ENCODE measurements around the gene BPIFB6. TPM values are rescaled to one million over a fixed set of nuclear protein-coding genes. Genes with fewer than 3 reads are reported as not detected.
A peak's percentile ranks its signal among the peaks of the same experiment; 100 is the strongest.

Gene BPIFB6
- total and polyA plus RNA-seq, 2 donors from 2014 or later: not detected

- intact Hi-C loops (cut with DNase I): no loop called here
- Histone ChIP-seq H3K4me3 (ENCODE audit: low read length in 3 of 3) (no peak overlapping the region), H3K27ac (ENCODE audit: low read depth in 2 of 2, low read length in 2 of 2) (no peak overlapping the region), H3K36me3 (ENCODE audit: control insufficient read depth in 2 of 3, insufficient read depth in 3 of 3, low read length in 3 of 3) (no peaks in the 10 kb centered on the region), H3K9me3 (ENCODE audit: control insufficient read depth in 2 of 3, insufficient read depth in 1 of 3, low read length in 3 of 3) (no peaks in the 10 kb centered on the region), H3K27me3 (ENCODE audit: control insufficient read depth, insufficient read depth, low read length) (no peaks in the 10 kb centered on the region), H3K4me1 (ENCODE audit: control insufficient read depth in 2 of 3, insufficient read depth in 2 of 3, low read depth in 1 of 3, low read length in 3 of 3) (no peaks in the 10 kb centered on the region), H3K9ac (ENCODE audit: low read length in 3 of 3) (no peak overlapping the region)
- DNase-seq (peak in 1 of 5 donors; percentile 23), FAIRE-seq (no peak)
- TF ChIP-seq, protein P1, sequence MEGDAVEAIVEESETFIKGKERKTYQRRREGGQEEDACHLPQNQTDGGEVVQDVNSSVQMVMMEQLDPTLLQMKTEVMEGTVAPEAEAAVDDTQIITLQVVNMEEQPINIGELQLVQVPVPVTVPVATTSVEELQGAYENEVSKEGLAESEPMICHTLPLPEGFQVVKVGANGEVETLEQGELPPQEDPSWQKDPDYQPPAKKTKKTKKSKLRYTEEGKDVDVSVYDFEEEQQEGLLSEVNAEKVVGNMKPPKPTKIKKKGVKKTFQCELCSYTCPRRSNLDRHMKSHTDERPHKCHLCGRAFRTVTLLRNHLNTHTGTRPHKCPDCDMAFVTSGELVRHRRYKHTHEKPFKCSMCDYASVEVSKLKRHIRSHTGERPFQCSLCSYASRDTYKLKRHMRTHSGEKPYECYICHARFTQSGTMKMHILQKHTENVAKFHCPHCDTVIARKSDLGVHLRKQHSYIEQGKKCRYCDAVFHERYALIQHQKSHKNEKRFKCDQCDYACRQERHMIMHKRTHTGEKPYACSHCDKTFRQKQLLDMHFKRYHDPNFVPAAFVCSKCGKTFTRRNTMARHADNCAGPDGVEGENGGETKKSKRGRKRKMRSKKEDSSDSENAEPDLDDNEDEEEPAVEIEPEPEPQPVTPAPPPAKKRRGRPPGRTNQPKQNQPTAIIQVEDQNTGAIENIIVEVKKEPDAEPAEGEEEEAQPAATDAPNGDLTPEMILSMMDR (IDR thresholded peaks at IDR 0.05; ENCODE audit: borderline replicate concordance, extremely low read depth, insufficient read depth): no peak
Measured at GRCh38 chr20:33059136-33059535, 27.7 kb downstream of the BPIFB6 start.

DNA sequence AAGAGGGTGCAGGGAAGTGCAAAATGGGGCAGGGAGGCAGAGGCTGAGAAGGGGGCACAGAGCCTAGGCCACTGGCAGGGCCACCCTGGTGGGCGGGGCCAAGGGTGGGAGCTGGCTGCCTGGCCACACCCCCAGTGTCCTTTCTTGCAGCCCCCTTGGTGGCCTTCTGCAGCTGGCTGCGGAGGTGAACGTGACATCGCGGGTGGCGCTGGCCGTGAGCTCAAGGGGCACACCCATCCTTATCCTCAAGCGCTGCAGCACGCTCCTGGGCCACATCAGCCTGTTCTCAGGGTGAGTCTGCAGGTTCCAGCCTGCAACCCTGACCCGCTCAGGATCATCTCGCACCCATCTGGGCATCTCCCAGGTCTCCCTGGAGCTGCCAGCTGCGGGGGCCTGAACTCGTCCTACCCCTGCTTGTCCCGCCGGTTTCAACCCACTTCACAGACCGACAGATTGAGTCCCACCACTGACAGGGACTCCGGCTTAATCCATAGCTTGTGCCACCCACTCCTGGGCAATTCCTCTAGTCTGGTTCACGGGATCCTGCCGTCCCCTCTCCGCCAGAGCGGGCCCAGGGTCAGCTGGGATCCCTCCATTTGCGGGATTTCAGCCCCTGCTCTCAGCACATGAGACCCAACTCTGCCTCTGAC is 28.4 kb downstream of the BPIFB6 start:
- intact Hi-C loops (cut with DNase I): no loop called here

DNA sequence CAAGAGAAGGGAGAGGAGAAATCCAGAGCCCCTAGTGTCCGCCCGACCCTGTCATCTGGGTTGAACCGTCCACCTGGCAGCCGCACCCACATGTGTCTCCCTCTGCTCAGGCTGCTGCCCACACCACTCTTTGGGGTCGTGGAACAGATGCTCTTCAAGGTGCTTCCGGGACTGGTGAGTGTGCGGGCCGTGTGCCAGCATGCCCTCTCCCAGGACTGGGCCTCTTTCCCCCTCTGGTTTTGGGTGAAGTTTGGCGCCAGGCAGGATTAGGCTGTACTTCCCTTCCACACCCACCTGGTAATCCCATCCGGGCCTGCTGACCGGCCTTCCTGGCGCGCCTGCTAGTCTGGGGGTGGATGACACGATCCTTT is 30.2 kb downstream of the BPIFB6 start:
- Histone ChIP-seq H3K4me1 (ENCODE audit: control insufficient read depth in 2 of 3, insufficient read depth in 2 of 3, low read depth in 1 of 3, low read length in 3 of 3) (no peaks in the 10 kb centered on the region), H3K27ac (ENCODE audit: low read depth in 2 of 2, low read length in 2 of 2) (no peak overlapping the region), H3K9me3 (ENCODE audit: control insufficient read depth in 2 of 3, insufficient read depth in 1 of 3, low read length in 3 of 3) (no peaks in the 10 kb centered on the region), H3K36me3 (ENCODE audit: control insufficient read depth in 2 of 3, insufficient read depth in 3 of 3, low read length in 3 of 3) (no peaks in the 10 kb centered on the region), H3K27me3 (ENCODE audit: control insufficient read depth, insufficient read depth, low read length) (no peaks in the 10 kb centered on the region), H3K9ac (ENCODE audit: low read length in 3 of 3) (no peak overlapping the region), H3K4me3 (ENCODE audit: low read length in 3 of 3) (no peak overlapping the region)
- FAIRE-seq (no peak), DNase-seq (no peak)
- TF ChIP-seq, protein P1 (IDR thresholded peaks at IDR 0.05; ENCODE audit: borderline replicate concordance, extremely low read depth, insufficient read depth): no peak
- intact Hi-C loops (cut with DNase I): no loop called here

More for the DNA sequence above, 28.4 kb downstream of the BPIFB6 start:
- no peaks in the 10 kb centered on the region for H3K27me3 ChIP-seq (ENCODE audit: control insufficient read depth, insufficient read depth, low read length)
- H3K27ac ChIP-seq (ENCODE audit: low read depth in 2 of 2, low read length in 2 of 2): no peak overlapping the region
- DNase-seq: no peak
- H3K9ac ChIP-seq (ENCODE audit: low read length in 3 of 3): no peak overlapping the region
- H3K4me1 ChIP-seq (ENCODE audit: control insufficient read depth in 2 of 3, insufficient read depth in 2 of 3, low read depth in 1 of 3, low read length in 3 of 3): no peaks in the 10 kb centered on the region
- H3K9me3 ChIP-seq (ENCODE audit: control insufficient read depth in 2 of 3, insufficient read depth in 1 of 3, low read length in 3 of 3): no peaks in the 10 kb centered on the region
- H3K36me3 ChIP-seq (ENCODE audit: control insufficient read depth in 2 of 3, insufficient read depth in 3 of 3, low read length in 3 of 3): no peaks in the 10 kb centered on the region
- no peak overlapping the region for H3K4me3 ChIP-seq (ENCODE audit: low read length in 3 of 3)
- TF ChIP-seq, protein P1 (IDR thresholded peaks at IDR 0.05; ENCODE audit: borderline replicate concordance, extremely low read depth, insufficient read depth): no peak
- FAIRE-seq: no peak
